ENCODE data around the gene UFSP2.

Gene UFSP2

DNA sequence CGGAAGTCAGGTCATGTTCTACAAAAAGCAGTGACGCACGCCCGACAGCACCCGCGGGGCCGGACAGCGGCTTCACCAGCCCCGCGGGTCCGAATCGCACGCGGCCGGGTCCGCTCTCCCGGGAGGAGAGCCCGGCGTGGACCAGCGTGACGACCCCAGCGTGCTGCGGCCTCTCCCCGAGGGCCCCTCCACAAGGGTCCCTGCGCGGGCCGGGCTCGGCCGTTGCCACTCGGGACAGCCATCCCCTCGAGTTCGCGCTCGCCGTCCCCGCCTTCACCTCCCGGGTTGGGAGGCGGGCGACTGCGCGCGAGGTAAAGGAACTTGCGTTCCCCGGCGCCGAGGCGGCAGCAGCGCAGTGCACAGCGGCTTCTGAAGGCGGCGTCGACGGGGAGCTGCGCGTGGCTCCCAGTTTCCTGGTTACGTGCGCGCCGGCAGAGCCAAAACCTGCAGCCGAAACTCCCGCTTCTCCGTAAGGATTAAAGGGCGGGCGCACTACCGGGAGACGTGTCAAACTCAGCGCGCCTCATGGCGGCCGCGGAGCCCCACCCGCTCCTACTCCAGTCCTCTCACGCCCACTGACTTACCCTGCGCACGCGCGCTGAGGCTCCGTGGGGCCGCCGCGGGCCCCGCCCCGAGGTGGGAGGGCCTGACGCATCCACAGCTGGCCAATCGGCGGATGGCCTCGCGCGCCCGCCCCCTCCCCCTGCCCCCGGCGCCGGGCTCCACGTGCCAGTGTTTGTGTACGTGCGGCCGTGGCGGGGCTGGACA is 29.6 kb downstream of the UFSP2 start:
- peak overlapping the region; percentile 95 for H3K4me3 ChIP-seq (ENCODE audit: low read depth, low read length)
- no peak for TF ChIP-seq CTCF (IDR thresholded peaks at IDR 0.05; ENCODE audit: borderline replicate concordance, insufficient read depth, low read depth, low read length)

DNA sequence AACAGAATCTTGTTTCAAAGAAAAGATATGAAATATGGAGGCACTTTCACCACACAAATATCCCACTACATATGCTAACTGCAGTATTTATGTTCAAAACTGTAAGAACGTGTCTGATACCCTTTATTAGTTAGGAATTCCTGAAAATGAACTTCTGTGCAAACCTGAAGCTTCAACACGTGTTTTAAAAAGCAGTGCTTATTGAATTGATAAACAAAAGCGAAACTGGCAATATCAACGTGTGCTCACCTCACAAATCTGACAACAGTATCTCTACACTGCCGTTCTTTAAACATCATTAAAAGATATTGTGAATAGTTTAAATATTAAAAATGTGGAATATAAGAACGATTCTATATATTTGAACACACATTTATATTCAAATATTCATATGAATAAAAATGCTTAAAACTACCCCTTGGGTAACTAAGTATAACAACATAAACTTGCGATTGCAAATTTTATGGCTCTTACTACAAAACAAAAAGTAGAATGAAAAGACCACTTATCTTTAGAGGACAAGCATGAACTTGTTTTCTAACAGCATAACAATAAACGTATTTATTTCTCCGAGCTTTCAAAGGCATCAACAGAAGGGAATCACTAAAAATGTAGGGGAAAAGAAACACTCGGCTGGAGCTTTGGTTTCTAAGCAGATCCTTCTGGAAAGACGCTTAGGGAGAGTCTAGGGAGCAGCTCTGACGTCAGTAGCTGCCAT is 30.4 kb downstream of the UFSP2 start, which contains the start of gene LRP2BP:
Gene LRP2BP, minus strand, starts transcription at position 687 of the 718 bp plus-strand sequence. CDS start 17,738 bp downstream, outside the sequence.
- no peak for TF ChIP-seq CTCF (IDR thresholded peaks at IDR 0.05; ENCODE audit: borderline replicate concordance, insufficient read depth, low read depth, low read length)
- H3K4me3 ChIP-seq (ENCODE audit: low read depth, low read length) = peak within 1 kb of the TSS; percentile 95

DNA sequence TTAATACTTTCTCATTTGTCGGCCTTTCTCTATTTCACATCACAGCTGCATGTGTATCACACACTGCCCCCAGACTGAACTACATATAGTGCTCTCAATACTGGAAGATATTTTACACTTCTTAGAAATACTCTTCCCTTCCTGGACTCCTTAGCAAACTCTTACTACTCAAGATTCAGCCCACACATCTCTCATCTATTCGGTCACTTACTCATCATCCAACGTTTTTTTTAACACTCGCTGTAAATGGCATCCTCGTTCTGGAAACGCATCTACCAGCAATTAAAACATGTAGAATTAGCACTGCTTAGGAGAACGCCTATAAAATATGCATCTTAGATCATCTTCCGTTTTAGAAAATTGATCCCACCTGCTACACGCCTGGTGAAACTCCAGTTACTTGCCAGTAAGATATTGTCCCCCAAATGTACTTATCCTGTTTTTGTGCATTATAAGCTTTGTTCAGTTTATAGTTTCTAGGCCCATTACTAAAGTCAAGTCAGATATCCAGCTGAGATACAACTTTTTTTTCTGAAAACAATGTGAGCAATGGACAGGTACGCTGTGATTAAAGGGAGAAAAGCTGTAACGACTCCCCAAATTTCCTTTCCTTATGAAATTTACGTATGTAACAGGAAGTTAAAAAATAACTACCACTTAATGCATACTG is 31.1 kb downstream of the UFSP2 start:
- H3K4me3 ChIP-seq (ENCODE audit: low read depth, low read length) = peak overlapping the region; percentile 36
- TF ChIP-seq CTCF (IDR thresholded peaks at IDR 0.05; ENCODE audit: borderline replicate concordance, insufficient read depth, low read depth, low read length) = no peak

DNA sequence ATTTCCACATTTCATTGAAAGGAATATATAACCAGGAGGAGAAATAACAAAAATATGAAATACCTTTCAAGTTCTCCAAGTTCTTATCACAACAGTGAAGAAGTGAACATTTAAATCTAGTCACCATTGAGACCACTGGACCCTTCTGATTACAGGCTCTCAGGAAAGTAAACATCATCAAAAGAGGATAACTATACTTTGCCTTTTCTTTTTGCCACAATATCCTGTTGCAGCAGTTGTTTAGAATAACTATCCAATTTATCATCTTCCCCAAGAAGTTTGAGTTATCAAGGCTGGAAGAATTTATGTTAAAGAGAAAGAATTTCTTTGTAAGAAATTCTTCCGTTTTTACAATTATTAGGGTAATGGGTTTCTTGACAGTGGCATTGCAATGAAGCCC is 33.6 kb downstream of the UFSP2 start:
- no peak for TF ChIP-seq CTCF (IDR thresholded peaks at IDR 0.05; ENCODE audit: borderline replicate concordance, insufficient read depth, low read depth, low read length)
- H3K4me3 ChIP-seq (ENCODE audit: low read depth, low read length) = no peak overlapping the region

DNA sequence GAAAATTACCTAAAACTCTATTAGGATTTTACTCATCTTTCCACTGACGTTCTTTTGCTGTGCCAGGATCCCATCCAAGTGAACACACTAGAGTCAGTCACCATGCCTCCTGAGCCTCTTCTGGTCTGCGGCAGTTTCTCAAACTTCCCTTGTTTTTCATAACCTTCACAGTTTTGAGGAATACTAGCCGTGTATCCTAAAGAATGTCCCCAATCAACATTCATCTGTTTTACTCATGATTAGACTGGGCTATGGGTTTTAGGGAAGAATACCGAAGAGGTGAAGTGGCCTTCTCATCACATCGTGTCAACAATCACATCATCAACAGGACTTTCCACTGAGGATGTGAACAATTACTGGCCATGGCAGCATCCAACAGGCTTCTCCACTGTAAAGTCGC is 34.8 kb downstream of the UFSP2 start:
- no peak for TF ChIP-seq CTCF (IDR thresholded peaks at IDR 0.05; ENCODE audit: borderline replicate concordance, insufficient read depth, low read depth, low read length)
- no peak overlapping the region for H3K4me3 ChIP-seq (ENCODE audit: low read depth, low read length)

- H3K4me3 ChIP-seq (ENCODE audit: low read depth, low read length) = no peak overlapping the region
- TF ChIP-seq CTCF (IDR thresholded peaks at IDR 0.05; ENCODE audit: borderline replicate concordance, insufficient read depth, low read depth, low read length) = no peak
Observed at GRCh38 chr4:185387957-185388356, 37.8 kb downstream of the UFSP2 start.

Measured in GM12875 (cell line).